ENCODE data around the gene AKR1C3. TPM values are rescaled to one million over a fixed set of nuclear protein-coding genes. Genes with fewer than 3 reads are reported as not detected.
"Not testable (repeated sequence)": the region's sequence is repeated elsewhere in the genome, so short reads cannot be mapped to it uniquely, and the experiment has no call there.

The AKR1C3 gene
- total RNA-seq, 1 donor from 2014 or later: 2.4 TPM

GRCh38 chr10:5125315-5126044, 31.3 kb downstream of the AKR1C3 start:
- FAIRE-seq (no peak), DNase-seq (ENCODE audit: low spot score in 2 of 2) (no peak)

DNA sequence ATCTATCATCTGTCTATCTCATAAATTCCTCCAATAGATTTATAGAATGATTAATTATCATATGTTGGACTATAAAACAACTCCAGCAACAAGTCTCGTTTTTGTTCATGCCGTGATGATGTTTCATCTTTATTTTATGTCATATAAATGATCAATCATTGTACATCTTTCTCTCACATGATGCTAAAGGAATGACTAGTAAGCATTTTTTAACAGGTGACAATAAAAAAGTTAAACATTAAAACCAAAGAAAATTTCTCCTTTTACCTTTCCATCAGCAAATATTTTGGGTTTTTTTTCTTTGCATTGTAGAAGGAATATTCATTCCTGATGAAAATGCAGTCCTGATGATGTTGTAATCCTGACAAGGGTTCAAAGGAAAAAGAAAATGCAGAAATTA, 41.4 kb downstream of the AKR1C3 start:
- DNase-seq (ENCODE audit: low spot score in 2 of 2): no peak
- no peak for FAIRE-seq

- DNase-seq (ENCODE audit: low spot score in 2 of 2): no peak
- FAIRE-seq: no peak
Measured at GRCh38 chr10:5136468-5137087, 42.4 kb downstream of the AKR1C3 start.

DNA sequence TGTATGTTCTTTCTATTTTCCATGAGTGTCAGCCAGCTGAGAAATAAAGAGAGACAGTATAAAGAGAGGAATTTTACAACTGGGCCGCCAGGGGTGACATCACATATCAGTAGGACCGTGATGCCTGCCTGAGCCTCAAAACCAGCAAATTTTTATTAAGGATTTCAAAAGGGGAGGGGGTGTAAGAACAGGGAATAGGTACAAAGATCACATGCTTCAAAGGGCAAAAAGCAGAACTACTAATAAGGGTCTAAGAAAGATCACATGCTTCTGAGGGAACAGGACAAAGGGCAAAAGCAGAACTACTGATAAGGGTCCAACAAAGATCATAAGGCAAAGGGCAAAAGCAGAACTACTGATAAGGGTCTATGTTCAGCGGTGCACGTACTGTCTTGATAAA, 43.5 kb downstream of the AKR1C3 start:
- not testable (repeated sequence) for DNase-seq (ENCODE audit: low spot score in 2 of 2); FAIRE-seq

- FAIRE-seq: no peak
- no peak for DNase-seq (ENCODE audit: low spot score in 2 of 2)
Measured at GRCh38 chr10:5142199-5142598, 48.0 kb downstream of the AKR1C3 start.

DNA sequence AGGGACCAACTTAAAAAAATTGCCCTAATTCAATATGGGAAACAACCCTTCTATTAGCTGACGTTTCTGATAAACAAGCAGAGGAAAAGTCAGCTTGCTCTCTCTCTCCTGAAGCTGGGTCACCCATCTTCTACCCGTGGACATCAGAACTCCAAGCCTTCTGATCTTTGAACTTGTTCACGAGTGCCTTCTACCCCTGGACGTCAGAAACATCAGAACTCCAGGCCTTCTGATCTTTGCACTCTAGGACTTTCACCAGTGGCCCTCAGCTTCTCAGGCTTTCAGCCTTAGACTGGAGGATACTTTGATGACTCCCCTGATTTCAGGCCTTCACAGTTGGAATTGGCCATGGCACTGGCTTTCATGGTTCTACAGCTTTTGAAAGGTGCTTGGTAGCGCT, 48.9 kb downstream of the AKR1C3 start:
- FAIRE-seq (no peak), DNase-seq (ENCODE audit: low spot score in 2 of 2) (no peak)

DNA sequence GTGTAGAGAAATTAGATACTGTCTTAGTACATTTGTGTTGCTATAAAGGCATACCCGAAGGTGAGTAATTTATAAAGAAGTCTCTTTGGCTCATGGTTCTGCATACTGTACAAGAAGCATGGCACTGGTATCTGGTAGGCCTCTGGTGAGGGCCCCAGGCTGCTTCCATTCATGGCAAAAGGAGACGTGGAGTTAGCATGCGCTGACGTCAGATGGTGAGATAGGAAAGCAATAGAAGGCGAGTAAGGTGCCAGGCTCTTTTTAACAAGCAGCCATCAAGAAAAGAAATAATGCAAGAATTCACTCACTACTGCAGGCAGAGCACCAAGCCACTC, 52.7 kb downstream of the AKR1C3 start:
- DNase-seq (ENCODE audit: low spot score in 2 of 2): no peak
- FAIRE-seq: no peak

- FAIRE-seq: no peak
- DNase-seq (ENCODE audit: low spot score in 2 of 2): no peak
Measured at GRCh38 chr10:5147255-5147980, 53.2 kb downstream of the AKR1C3 start.

DNA sequence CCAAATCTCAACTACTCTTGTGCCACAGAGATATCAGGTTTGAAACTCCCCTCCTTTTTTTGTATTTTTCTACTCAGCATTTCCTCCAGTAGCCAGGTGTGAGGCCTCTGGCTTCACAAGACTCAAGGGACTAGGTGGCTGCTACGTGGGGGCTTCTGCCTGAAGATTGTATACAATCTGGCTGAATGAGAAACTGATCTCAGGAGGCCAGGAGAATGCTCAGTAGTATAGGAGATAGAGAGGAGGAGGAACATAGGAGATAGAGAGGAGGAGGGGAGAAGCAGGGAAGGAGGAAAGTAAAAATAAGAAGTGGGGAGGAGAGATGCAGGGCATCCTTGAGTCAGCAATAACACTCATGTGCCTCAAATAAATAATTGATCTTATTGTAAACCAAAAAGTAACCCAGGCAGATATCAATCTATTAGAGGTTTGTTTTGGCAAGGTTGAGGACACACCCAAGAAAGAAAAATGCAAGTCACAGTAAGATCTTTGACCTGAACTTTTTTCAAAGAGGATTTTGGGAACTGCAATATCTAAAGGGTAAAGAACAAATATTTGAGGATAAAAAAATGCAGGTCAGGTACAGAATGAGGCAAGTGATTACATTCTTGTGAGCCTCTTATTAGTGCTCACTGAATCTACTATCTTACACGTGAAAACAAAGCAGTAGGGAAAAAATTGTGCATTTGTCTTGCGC, 53.9 kb downstream of the AKR1C3 start:
- no peak for FAIRE-seq
- no peak for DNase-seq (ENCODE audit: low spot score in 2 of 2)

DNA sequence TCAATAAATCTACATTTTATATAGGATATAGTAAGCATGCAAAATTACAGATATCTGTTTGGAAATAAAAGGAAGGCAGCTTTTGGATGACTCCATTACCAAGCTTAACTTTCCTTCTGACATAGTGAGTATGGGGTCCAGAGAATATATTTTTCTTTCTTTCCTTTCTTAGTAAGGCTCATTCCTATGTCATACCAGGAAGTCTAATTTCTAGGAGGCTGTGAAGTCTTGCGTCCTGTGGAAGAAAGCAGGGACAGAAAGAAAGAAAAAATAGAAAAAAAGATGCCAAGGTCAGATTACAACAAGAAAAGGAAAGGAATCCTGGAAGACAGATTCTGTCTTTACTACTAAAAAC, 54.4 kb downstream of the AKR1C3 start:
- DNase-seq (ENCODE audit: low spot score in 2 of 2) (no peak), FAIRE-seq (no peak)

DNA sequence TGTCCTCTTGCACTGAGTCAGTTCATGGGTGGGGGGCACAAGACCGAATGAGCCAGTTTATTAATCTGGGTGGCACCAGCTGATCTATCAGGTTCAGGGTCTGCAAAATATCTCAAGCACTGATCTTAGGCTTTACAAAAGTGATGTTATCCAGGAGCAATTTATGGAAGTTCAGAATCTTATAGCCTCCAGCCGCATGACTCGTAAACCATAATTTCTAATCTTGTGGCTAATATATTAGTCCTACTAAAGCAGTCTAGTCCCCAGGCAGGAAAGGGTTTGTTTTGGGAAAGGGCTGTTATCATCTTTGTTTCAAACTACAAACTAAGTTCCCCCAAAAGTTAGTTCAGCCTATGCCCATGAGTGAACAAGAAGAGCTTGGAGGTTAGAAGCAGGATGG, 56.9 kb downstream of the AKR1C3 start:
- FAIRE-seq (no peak), DNase-seq (ENCODE audit: low spot score in 2 of 2) (no peak)

DNA sequence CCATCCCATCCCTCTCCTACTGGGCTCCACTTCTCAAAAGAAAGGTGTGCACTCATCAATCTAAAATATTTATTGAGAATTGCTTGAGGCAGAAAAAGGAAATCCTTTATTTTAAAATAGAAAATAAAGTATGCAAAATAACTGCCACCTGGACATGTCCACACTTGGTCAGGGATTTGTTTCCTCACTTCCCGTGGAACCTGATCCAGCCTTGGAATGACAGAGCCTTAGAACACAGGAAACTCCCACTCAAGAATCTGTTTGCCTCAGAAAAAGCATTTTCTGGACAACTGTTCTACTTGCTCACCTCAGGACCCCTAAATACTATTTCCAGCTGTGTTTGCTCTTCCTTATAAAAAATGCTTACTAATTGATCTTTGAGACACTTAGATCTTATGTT, 61.7 kb downstream of the AKR1C3 start:
- no peak for FAIRE-seq
- DNase-seq (ENCODE audit: low spot score in 2 of 2): no peak

Small RNA genes lying within 50 kb of the gene (small RNA-seq; reads per million reads assigned to genes)
- gene RF00096: not detected

Other genes starting within 250 kb of the AKR1C3 start
- gene AKR1C1, start 131.0 kb upstream of the AKR1C3 start, total RNA-seq: 30.2 TPM
- 39.5 TPM for gene AKR1C2, start 90.6 kb upstream of the AKR1C3 start, total RNA-seq
- not detected for gene AKR1C8, start 90.7 kb downstream of the AKR1C3 start, total RNA-seq
- gene AKR1C4, start 102.4 kb downstream of the AKR1C3 start, total RNA-seq: not detected

Measured in frontal cortex (tissue), 4 donors.